GM23248 (cell line): ENCODE results near the gene IL21R. TPM values are rescaled to one million over a fixed set of nuclear protein-coding genes. Genes with fewer than 3 reads are reported as not detected.

Experiments
- DNase-seq: peaks from one replicate; pipeline ENCODE4 v3.0.0-alpha.2; 2015
- H2AFZ ChIP-seq: fragments of 200-600 bp; sonication (generic); 2 replicates; pipeline ENCODE4 v1.6.1; 2016; ENCODE audit warnings: antibody characterized with exemption
- H3F3A ChIP-seq: fragments of 200-600 bp; sonication (generic); 2 replicates; pipeline ENCODE4 v1.6.1; 2016; ENCODE audit warnings: mild to moderate bottlenecking, antibody characterized with exemption, mixed run types; ENCODE audit not compliant: insufficient read depth
- H3K27ac ChIP-seq: fragments of 200-600 bp; sonication (generic); 2 replicates; pipeline ENCODE4 v1.5.1; 2016; ENCODE audit warnings: mild to moderate bottlenecking
- H3K27me3 ChIP-seq: fragments of 200-600 bp; sonication (generic); replicated peaks from 2 replicates; pipeline ENCODE4 v1.6.1; 2016; ENCODE audit warnings: mild to moderate bottlenecking; ENCODE audit not compliant: insufficient read depth
- H3K36me3 ChIP-seq: fragments of 200-600 bp; sonication (generic); 2 replicates; pipeline ENCODE4 v1.6.1; 2016; ENCODE audit warnings: low read depth, mild to moderate bottlenecking
- H3K4me1 ChIP-seq: fragments of 200-600 bp; sonication (generic); 2 replicates; pipeline ENCODE4 v1.6.1; 2016; ENCODE audit warnings: mild to moderate bottlenecking; ENCODE audit not compliant: insufficient read depth
- H3K4me2 ChIP-seq: fragments of 200-600 bp; sonication (generic); one replicate; pipeline ENCODE4 v1.6.1; 2016; ENCODE audit warnings: mild to moderate bottlenecking; ENCODE audit not compliant: unreplicated experiment
- H3K4me3 ChIP-seq: fragments of 200-600 bp; sonication (generic); 2 replicates; pipeline ENCODE4 v1.5.1; 2016; ENCODE audit warnings: mild to moderate bottlenecking
- H3K79me2 ChIP-seq: fragments of 200-600 bp; sonication (generic); 2 replicates; pipeline ENCODE4 v1.6.1; 2016; ENCODE audit warnings: mild to moderate bottlenecking; ENCODE audit not compliant: insufficient read depth
- H3K9ac ChIP-seq: fragments of 200-600 bp; sonication (generic); 2 replicates; pipeline ENCODE4 v1.6.1; 2016; ENCODE audit warnings: mild to moderate bottlenecking
- H3K9me2 ChIP-seq: fragments of 200-600 bp; sonication (generic); 2 replicates; pipeline ENCODE4 v1.6.1; 2016; ENCODE audit warnings: mixed run types, mild to moderate bottlenecking, moderate library complexity; ENCODE audit not compliant: insufficient read depth
- H3K9me3 ChIP-seq: fragments of 200-600 bp; sonication (generic); one replicate; pipeline ENCODE4 v1.6.1; 2017; ENCODE audit warnings: low read depth
- H4K20me1 ChIP-seq: fragments of 200-600 bp; sonication (generic); 2 replicates; pipeline ENCODE4 v1.6.0; 2016; ENCODE audit not compliant: insufficient read depth
- EZH2 ChIP-seq: fragments of 200-600 bp; sonication (generic); IDR thresholded peaks from 2 replicates; pipeline ENCODE4 v1.6.1; 2018; ENCODE audit warnings: antibody characterized with exemption, mild to moderate bottlenecking; ENCODE audit not compliant: insufficient read depth, poor library complexity, severe bottlenecking
- EZH2phosphoT487 ChIP-seq: fragments of 200-600 bp; sonication (generic); IDR thresholded peaks from 2 replicates; pipeline ENCODE4 v1.6.1; 2018; ENCODE audit warnings: antibody characterized with exemption, moderate library complexity, mild to moderate bottlenecking, low read depth; ENCODE audit not compliant: insufficient read depth
- WGBS, 2 experiments: methylation state at CpG; one replicate each; pipeline ENCODE4 v1.1.6; 2015 to 2017; ENCODE audit warnings: low lambda C conversion rate in 2 of 2, low coverage in 1 of 2; ENCODE audit errors: missing lambda C conversion rate in 2 of 2; 5-methylcytosine and 5-hydroxymethylcytosine counted together
- in situ Hi-C: fragments of 300-500 bp; cut with MboI; formaldehyde crosslinking; loops from 2 replicates; pipeline ENCODE4 v1.15.0; 2020
- polyA plus RNA-seq: library from polyadenylated mRNA; unstranded; fragments of >200 nt; fragmentation: Nextera tagmentation; extraction: Ambion mirVana; gene quantifications from 2 replicates; pipeline ENCODE4 v1.2.1, GENCODE V29; 2016
- total RNA-seq: library from RNA; depleted of rRNA; stranded (reverse); fragments of >200 nt; shearing (Covaris generic); gene quantifications from 2 replicates; pipeline ENCODE4 v1.2.3, GENCODE V29; 2014

The IL21R gene
- total and polyA plus RNA-seq, 2 experiments from 2014 or later: 1.2 to 1.5 TPM

DNA sequence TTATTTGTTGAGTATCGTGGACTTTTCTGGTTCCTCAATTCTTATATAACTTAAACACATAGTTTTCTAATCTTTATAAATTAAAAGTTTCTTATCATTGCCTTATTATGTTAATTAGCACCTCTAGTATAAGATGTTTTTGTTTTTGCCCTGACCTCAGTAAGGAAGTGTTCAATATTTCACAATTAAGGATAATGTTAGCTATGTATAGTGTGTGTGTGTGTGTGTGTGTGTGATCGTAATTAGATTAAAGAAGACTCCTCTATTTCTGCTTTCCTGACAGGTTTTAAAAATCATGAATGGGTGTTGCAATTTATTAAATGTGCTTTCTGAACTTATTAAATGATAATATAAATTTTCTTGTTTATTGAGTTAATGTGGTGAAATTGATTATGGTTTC is 12.0 kb downstream of the IL21R start:
- Histone ChIP-seq H3K36me3 (no peaks in the 10 kb centered on the region), H3K4me1 (no peaks in the 10 kb centered on the region), H2AFZ (no peak overlapping the region), H3K9me2 (no peaks in the 10 kb centered on the region), H3K79me2 (no peaks in the 10 kb centered on the region), H3K4me3 (no peak overlapping the region), H3K9me3 (no peaks in the 10 kb centered on the region), H4K20me1 (no peaks in the 10 kb centered on the region), H3K9ac (no peak overlapping the region), H3K4me2 (no peak overlapping the region), H3K27me3 (no peaks in the 10 kb centered on the region), H3F3A (no peaks in the 10 kb centered on the region), H3K27ac (no peak overlapping the region)
- DNase-seq: no peak
- no peak for TF ChIP-seq EZH2phosphoT487
- TF ChIP-seq EZH2: no peak
- in situ Hi-C loops: no loop called here
- 86 to 88% methylated on average over 2 of the region's 2 CpGs for WGBS, 2 experiments

DNA sequence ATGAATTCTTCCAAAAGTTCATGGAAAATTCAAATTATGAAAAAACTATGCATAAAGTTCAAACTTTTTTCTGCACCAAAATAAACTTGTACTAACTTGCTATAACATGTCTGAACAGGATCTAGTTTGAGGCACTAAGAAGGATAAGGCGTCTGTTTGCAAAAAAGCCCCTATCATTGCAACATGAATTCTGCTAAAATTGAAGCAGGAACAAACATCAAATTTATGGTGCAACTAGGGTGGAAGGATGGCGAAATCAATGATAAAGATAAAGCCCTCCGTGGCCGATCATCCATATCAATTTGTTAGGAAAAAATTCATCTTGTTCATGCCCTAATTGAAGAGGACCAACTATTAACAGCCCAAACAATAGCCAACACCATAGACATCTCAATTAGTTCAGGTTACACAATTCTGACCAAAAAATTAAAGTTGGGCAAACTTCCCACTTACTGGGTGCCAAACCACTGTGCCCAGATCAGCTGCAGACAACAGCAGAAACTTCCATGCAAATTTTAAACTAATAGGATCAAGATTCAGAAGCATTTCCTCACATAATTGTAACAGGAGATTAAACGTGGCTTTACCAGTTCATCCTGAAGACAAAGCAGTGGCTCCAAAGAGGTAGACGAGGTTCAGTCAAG is 12.9 kb downstream of the IL21R start:
- no peak overlapping the region for H3K9ac ChIP-seq
- no peak for DNase-seq
- H3K36me3 ChIP-seq: no peaks in the 10 kb centered on the region
- no peak overlapping the region for H3K4me2 ChIP-seq
- no peaks in the 10 kb centered on the region for H3K9me2 ChIP-seq
- H4K20me1 ChIP-seq: no peaks in the 10 kb centered on the region
- H3K27ac ChIP-seq: no peak overlapping the region
- H3K4me3 ChIP-seq: no peak overlapping the region
- H3K4me1 ChIP-seq: no peaks in the 10 kb centered on the region
- no peaks in the 10 kb centered on the region for H3F3A ChIP-seq
- no peak for TF ChIP-seq EZH2phosphoT487
- TF ChIP-seq EZH2: no peak
- H3K27me3 ChIP-seq: no peaks in the 10 kb centered on the region
- H2AFZ ChIP-seq: no peak overlapping the region
- no peaks in the 10 kb centered on the region for H3K9me3 ChIP-seq
- in situ Hi-C loops: no loop called here
- 67 to 74% methylated on average over 6 of the region's 6 CpGs for WGBS, 2 experiments
- no peaks in the 10 kb centered on the region for H3K79me2 ChIP-seq

DNA sequence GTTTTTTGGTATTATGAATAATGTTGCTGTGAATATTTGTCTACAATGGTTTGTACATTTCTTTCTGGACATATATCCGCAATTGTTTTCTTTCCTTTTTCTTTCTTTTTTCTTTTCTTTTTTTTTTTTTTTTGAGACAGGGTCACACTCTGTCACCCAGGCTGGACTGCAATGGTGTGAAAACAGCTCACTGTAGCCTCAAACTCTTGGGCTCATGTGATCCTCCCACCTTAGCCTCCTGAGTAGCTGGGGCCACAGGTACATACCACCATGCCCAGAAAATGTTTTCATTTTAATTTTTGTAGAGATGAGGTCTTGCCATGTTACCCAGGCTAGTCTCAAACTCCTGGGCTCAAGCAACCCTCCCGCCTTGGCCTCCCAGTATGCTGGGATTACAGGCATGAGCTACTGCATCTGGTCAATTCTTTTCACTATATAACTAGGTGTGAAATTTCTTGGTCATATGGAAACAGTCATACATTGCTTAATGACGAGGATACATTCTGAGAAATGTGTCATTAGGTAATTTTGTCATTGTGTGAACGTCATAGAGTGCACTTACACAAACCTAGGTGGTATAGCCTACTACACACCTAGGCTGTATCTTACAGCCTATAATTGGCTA is 15.2 kb downstream of the IL21R start:
- DNase-seq: no peak
- no peak overlapping the region for H3K4me3 ChIP-seq
- in situ Hi-C loops: no loop called here
- H3K4me2 ChIP-seq: no peak overlapping the region
- no peaks in the 10 kb centered on the region for H4K20me1 ChIP-seq
- no peaks in the 10 kb centered on the region for H3K27me3 ChIP-seq
- H2AFZ ChIP-seq: no peak overlapping the region
- no peaks in the 10 kb centered on the region for H3K36me3 ChIP-seq
- H3K9me3 ChIP-seq: peaks cover 1% of the 10 kb centered on the region
- H3F3A ChIP-seq: no peaks in the 10 kb centered on the region; the same call in 1 of the 2 replicates
- no peak overlapping the region for H3K27ac ChIP-seq
- no peak overlapping the region for H3K9ac ChIP-seq
- H3K4me1 ChIP-seq: no peaks in the 10 kb centered on the region
- WGBS, 2 experiments: 67 to 72% methylated on average over 4 of the region's 4 CpGs
- no peak for TF ChIP-seq EZH2
- TF ChIP-seq EZH2phosphoT487: no peak
- no peaks in the 10 kb centered on the region for H3K9me2 ChIP-seq
- H3K79me2 ChIP-seq: no peaks in the 10 kb centered on the region

DNA sequence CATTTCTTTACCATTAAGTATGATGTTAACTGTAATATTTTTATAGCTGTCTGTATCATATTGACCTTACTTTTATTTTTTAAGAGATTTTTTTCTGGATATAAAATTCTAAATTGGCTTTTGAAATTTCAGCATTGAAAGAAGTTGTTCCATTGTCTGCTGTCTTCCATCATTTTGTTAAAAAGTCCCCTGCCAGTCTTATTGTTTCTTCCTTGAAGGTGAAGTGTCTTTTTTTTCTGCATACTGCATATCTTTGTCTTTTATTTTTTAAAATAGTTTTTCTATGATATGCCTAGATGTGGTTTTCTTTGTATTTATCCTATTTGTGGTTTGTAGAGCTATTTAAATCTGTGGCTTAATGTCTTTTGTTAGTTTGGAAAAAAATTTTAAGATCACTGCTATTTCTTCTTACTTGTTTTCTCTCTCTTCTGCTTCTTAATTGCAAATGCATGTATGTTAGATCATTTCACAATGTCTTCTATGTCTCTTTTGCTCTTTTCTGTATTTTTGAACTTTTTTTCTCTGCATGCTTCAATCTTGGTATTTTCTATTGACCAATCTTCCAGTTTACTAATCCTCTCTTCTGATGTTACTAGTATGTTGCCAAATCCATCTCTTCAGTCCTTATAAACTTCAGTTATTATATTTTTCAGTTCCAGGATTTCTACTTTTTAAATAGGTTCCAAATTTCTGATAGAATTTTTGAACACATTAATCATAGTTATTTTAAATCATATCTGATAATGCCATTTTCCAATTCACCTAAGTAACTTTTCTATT is 20.2 kb downstream of the IL21R start:
- Histone ChIP-seq H3K4me2 (no peak overlapping the region), H3K9me3 (peaks cover 12% of the 10 kb centered on the region), H3K27me3 (no peaks in the 10 kb centered on the region), H3K9me2 (no peaks in the 10 kb centered on the region), H3K4me1 (no peaks in the 10 kb centered on the region), H4K20me1 (no peaks in the 10 kb centered on the region), H3K27ac (no peak overlapping the region), H3F3A (peaks cover 10% of the 10 kb centered on the region), H3K36me3 (no peaks in the 10 kb centered on the region), H3K79me2 (no peaks in the 10 kb centered on the region), H3K4me3 (no peak overlapping the region), H3K9ac (no peak overlapping the region), H2AFZ (no peak overlapping the region)
- no peak for TF ChIP-seq EZH2phosphoT487
- TF ChIP-seq EZH2: no peak
- in situ Hi-C loops: no loop called here
- DNase-seq: no peak
